ENCODE measurements around the gene RIN3. TPM values are rescaled to one million over a fixed set of nuclear protein-coding genes. Genes with fewer than 3 reads are reported as not detected.

RIN3 gene
- total RNA-seq, 1 donor from 2014 or later = 2.9 TPM

DNA sequence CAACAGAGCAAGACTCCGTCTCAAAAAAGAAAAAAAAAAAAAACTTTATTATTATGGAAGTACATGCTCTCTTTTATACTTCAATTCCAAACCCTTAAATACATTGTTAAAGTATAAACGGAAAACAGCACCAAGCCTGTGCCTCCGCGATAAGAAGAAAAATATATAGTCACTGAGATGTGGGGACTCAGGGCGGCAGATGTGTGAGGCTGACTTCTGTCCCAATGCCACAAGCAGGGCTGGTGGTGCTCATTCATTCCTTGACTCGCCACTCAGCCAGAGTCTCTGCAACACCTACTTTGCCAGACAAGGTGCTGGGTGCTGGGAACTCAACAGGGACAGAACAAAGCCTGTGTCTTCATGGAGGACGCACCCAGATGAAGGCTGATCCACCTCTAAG lies 221.0 kb downstream of the RIN3 start:
- no peak for DNase-seq (ENCODE audit: low read depth)
- H3K36me3 ChIP-seq (ENCODE audit: control insufficient read depth, insufficient read depth, low read length) = peaks cover 4% of the 10 kb centered on the region
- TF ChIP-seq CTCF (IDR thresholded peaks at IDR 0.05; ENCODE audit: insufficient read depth, low read length, severe bottlenecking) = no peak
- no peak overlapping the region for H3K4me3 ChIP-seq (ENCODE audit: low read depth, low read length)
- FAIRE-seq = no peak
- H3K27me3 ChIP-seq (ENCODE audit: control insufficient read depth, insufficient read depth, low read length) = no peaks in the 10 kb centered on the region

- no peak for TF ChIP-seq CTCF (IDR thresholded peaks at IDR 0.05; ENCODE audit: insufficient read depth, low read length, severe bottlenecking)
- no peak for FAIRE-seq
- Histone ChIP-seq H3K36me3 (ENCODE audit: control insufficient read depth, insufficient read depth, low read length) (peaks cover 4% of the 10 kb centered on the region), H3K27me3 (ENCODE audit: control insufficient read depth, insufficient read depth, low read length) (no peaks in the 10 kb centered on the region), H3K4me3 (ENCODE audit: low read depth, low read length) (no peak overlapping the region)
- DNase-seq (ENCODE audit: low read depth) = no peak
Measured at GRCh38 chr14:92735344-92735743, 221.8 kb downstream of the RIN3 start.

DNA sequence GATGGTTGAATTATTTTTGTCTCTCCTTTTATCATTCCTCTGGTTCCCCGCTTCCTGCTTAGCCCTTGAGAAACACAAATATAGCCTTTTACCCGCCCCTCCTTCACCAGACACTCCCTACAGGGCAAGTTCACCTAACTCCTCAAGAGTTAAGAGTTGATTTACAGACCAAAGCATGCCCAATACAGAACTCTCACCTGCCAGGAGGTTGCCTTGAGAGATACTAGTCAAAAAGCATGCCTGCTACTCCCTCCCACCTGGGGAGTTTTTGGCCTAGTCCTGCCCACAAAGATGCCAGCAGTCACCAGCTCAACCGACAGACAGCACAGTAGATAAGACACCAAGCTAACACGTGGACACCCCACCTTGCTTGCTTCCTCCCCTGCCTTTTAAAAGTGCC lies 223.6 kb downstream of the RIN3 start:
- no peak overlapping the region for H3K4me3 ChIP-seq (ENCODE audit: low read depth, low read length)
- peak; percentile 13 for FAIRE-seq
- no peaks in the 10 kb centered on the region for H3K27me3 ChIP-seq (ENCODE audit: control insufficient read depth, insufficient read depth, low read length)
- peaks cover 1% of the 10 kb centered on the region for H3K36me3 ChIP-seq (ENCODE audit: control insufficient read depth, insufficient read depth, low read length)
- no peak for DNase-seq (ENCODE audit: low read depth)
- TF ChIP-seq CTCF (IDR thresholded peaks at IDR 0.05; ENCODE audit: insufficient read depth, low read length, severe bottlenecking) = no peak

GRCh38 chr14:92737619-92738188 lies 224.1 kb downstream of the RIN3 start:
- no peaks in the 10 kb centered on the region for H3K36me3 ChIP-seq (ENCODE audit: control insufficient read depth, insufficient read depth, low read length)
- DNase-seq (ENCODE audit: low read depth) (no peak), FAIRE-seq (no peak)
- no peak overlapping the region for H3K4me3 ChIP-seq (ENCODE audit: low read depth, low read length)
- TF ChIP-seq CTCF (IDR thresholded peaks at IDR 0.05; ENCODE audit: insufficient read depth, low read length, severe bottlenecking) = no peak
- no peaks in the 10 kb centered on the region for H3K27me3 ChIP-seq (ENCODE audit: control insufficient read depth, insufficient read depth, low read length)

Other genes with a start within 250 kb of the RIN3 start
- gene SLC24A4, start 190.6 kb upstream of the RIN3 start, total RNA-seq = not detected in 2 replicates
- 34.0 and 59.3 TPM in 2 replicates for gene LGMN, start 234.8 kb downstream of the RIN3 start, total RNA-seq